ENCODE measurements around the gene MAGOH. TPM values are rescaled to one million over a fixed set of nuclear protein-coding genes. Genes with fewer than 3 reads are reported as not detected.
A peak's percentile ranks its signal among the peaks of the same experiment; 100 is the strongest.
"Not testable (repeated sequence)": the region's sequence is repeated elsewhere in the genome, so short reads cannot be mapped to it uniquely, and the experiment has no call there.

Gene MAGOH
- total RNA-seq, 2 experiments from 2014 or later = 59.1 to 65.2 TPM

DNA sequence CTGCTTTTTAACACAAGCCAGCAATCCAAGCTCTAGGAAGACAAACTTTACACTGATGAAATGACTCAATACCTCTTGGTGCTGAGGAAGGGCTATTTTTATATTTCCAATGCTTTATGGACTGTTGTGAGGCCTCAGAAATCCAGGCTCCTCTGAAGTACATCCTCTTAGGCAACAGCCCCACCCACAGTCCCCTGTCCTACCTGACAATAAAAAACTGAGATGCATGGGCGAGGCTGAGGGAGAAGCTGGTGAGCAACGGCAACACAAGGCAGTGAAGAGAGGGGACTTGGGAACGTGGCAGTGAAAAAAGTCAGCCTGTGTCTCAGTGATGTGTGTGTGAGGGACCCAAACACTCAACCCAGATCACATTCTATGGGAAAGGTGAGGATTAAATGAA, 51.8 kb downstream of the MAGOH start:
- Histone ChIP-seq H3K4me3 (ENCODE audit: low read length) (no peak overlapping the region), H3K4me1 (ENCODE audit: insufficient read depth, low read length) (peaks cover 4% of the 10 kb centered on the region), H3K9me3 (ENCODE audit: control insufficient read depth in 1 of 2, insufficient read depth in 1 of 2, low read length in 2 of 2) (peaks cover 0 to 11% of the 10 kb centered on the region in 2 experiments), H3K27ac (ENCODE audit: low read depth in 1 of 2, low read length in 2 of 2) (no peak overlapping the region), H3K27me3 (ENCODE audit: control insufficient read depth in 1 of 2, insufficient read depth in 2 of 2, low read length in 2 of 2) (no peaks in the 10 kb centered on the region), H3K36me3 (ENCODE audit: insufficient read depth, low read length) (no peaks in the 10 kb centered on the region)
- ChIA-PET CTCF (no interaction called here), POLR2A (interaction anchor here (1.6 kb wide), 1 partner anchor 10 kb away, joined by 4 read pairs; no protein-coding TSS in a partner anchor)
- Mint-ChIP-seq H3K27ac (no peak overlapping the region), H3K36me3 (ENCODE audit: low read depth) (no peaks in the 10 kb centered on the region), H3K4me3 (no peak overlapping the region), H3K9me3 (no peaks in the 10 kb centered on the region), H3K4me1 (ENCODE audit: low read depth) (no peaks in the 10 kb centered on the region), H3K27me3 (no peaks in the 10 kb centered on the region)
- ATAC-seq (ENCODE audit: poor library complexity) (no peak), DNase-seq (no peak)
- intact Hi-C loops (cut with DNase I, micrococcal nuclease) = no loop called here
- no peak for TF ChIP-seq CTCF (IDR thresholded peaks at IDR 0.05)

GRCh38 chr1:53185955-53186297, 52.4 kb downstream of the MAGOH start:
- intact Hi-C loops (cut with DNase I, micrococcal nuclease); H3K9me3 Mint-ChIP-seq; H3K4me3 ChIP-seq (ENCODE audit: low read length); CTCF ChIA-PET; H3K36me3 ChIP-seq (ENCODE audit: insufficient read depth, low read length); H3K36me3 Mint-ChIP-seq (ENCODE audit: low read depth); DNase-seq; H3K27ac ChIP-seq (ENCODE audit: low read depth in 1 of 2, low read length in 2 of 2); H3K4me1 ChIP-seq (ENCODE audit: insufficient read depth, low read length); H3K27me3 Mint-ChIP-seq; H3K27ac Mint-ChIP-seq; H3K4me1 Mint-ChIP-seq (ENCODE audit: low read depth); H3K27me3 ChIP-seq (ENCODE audit: control insufficient read depth in 1 of 2, insufficient read depth in 2 of 2, low read length in 2 of 2); H3K4me3 Mint-ChIP-seq; ATAC-seq (ENCODE audit: poor library complexity): not testable (repeated sequence)
- peaks cover 0 to 11% of the 10 kb centered on the region in 2 experiments for H3K9me3 ChIP-seq (ENCODE audit: control insufficient read depth in 1 of 2, insufficient read depth in 1 of 2, low read length in 2 of 2)
- POLR2A ChIA-PET = interaction anchor here (1.6 kb wide), 1 partner anchor 10 kb away, joined by 4 read pairs; no protein-coding TSS in a partner anchor
- TF ChIP-seq CTCF (IDR thresholded peaks at IDR 0.05) = peak; percentile 7

- CTCF ChIA-PET = interaction anchor here (1.1 to 1.3 kb wide), 2 partner anchors 11 to 36 kb away, joined by 3 to 10 read pairs; no protein-coding TSS in a partner anchor
- Histone ChIP-seq H3K27me3 (ENCODE audit: control insufficient read depth in 1 of 2, insufficient read depth in 2 of 2, low read length in 2 of 2) (peaks cover 0 to 2% of the 10 kb centered on the region in 2 experiments), H3K4me3 (ENCODE audit: low read length) (no peak overlapping the region), H3K4me1 (ENCODE audit: insufficient read depth, low read length) (peaks cover 4% of the 10 kb centered on the region), H3K9me3 (ENCODE audit: control insufficient read depth in 1 of 2, insufficient read depth in 1 of 2, low read length in 2 of 2) (peaks cover 0 to 11% of the 10 kb centered on the region in 2 experiments), H3K27ac (ENCODE audit: low read depth in 1 of 2, low read length in 2 of 2) (no peak overlapping the region), H3K36me3 (ENCODE audit: insufficient read depth, low read length) (no peaks in the 10 kb centered on the region)
- Mint-ChIP-seq H3K27ac (no peak overlapping the region), H3K36me3 (ENCODE audit: low read depth) (no peaks in the 10 kb centered on the region), H3K4me3 (no peak overlapping the region), H3K4me1 (ENCODE audit: low read depth) (no peaks in the 10 kb centered on the region), H3K9me3 (no peaks in the 10 kb centered on the region), H3K27me3 (no peaks in the 10 kb centered on the region)
- intact Hi-C loops (cut with DNase I, micrococcal nuclease) = loop anchor here in 1 of 2 experiments (2.0 to 5.0 kb wide), 3 partner anchors 276 to 1287 kb away; no protein-coding TSS in a partner anchor
- ATAC-seq (ENCODE audit: poor library complexity) (no peak), DNase-seq (no peak)
- POLR2A ChIA-PET = interaction anchor here (1.4 to 1.6 kb wide), 2 partner anchors 13 to 480 kb away, joined by 3 to 6 read pairs; partner anchors contain the start of gene CPT2
- TF ChIP-seq CTCF (IDR thresholded peaks at IDR 0.05) = no peak
Measured at GRCh38 chr1:53183095-53183990, 55.0 kb downstream of the MAGOH start.

Measured in CD4-positive, alpha-beta T cell (primary cell).